ENCODE results near the gene NT5DC1. TPM values are rescaled to one million over a fixed set of nuclear protein-coding genes. Genes with fewer than 3 reads are reported as not detected.

Gene NT5DC1
- polyA plus RNA-seq, 1 donor from 2014 or later: 1.3 TPM

GRCh38 chr6:116111552-116112528 lies 11.2 kb downstream of the NT5DC1 start:
- no peaks in the 10 kb centered on the region for H3K9me2 ChIP-seq (ENCODE audit: insufficient read depth, low read length)
- H4K20me1 ChIP-seq (ENCODE audit: insufficient read depth): no peaks in the 10 kb centered on the region
- H3F3A ChIP-seq (ENCODE audit: insufficient read depth, low read length, poor library complexity, severe bottlenecking): no peaks in the 10 kb centered on the region
- H3K27ac ChIP-seq (ENCODE audit: low read length): no peak overlapping the region
- H3K27me3 ChIP-seq (ENCODE audit: insufficient read depth, low read depth, low read length): no peaks in the 10 kb centered on the region
- no peak overlapping the region for H2AFZ ChIP-seq (ENCODE audit: low read depth, low read length)
- no peak overlapping the region for H3K4me3 ChIP-seq (ENCODE audit: low read length)
- H3K79me2 ChIP-seq (replicated peaks; ENCODE audit: insufficient read depth, low read length): no peaks in the 10 kb centered on the region
- H3K36me3 ChIP-seq (ENCODE audit: insufficient read depth, low read length): no peaks in the 10 kb centered on the region
- no peaks in the 10 kb centered on the region for H3K9me3 ChIP-seq (ENCODE audit: low read length)
- no peak overlapping the region for H3K9ac ChIP-seq (ENCODE audit: low read length)
- H3K4me2 ChIP-seq (ENCODE audit: low read length): no peak overlapping the region
- TF ChIP-seq EZH2 (IDR thresholded peaks at IDR 0.05; ENCODE audit: borderline replicate concordance, insufficient read depth, low read length, poor library complexity, severe bottlenecking): no peak
- no peak for TF ChIP-seq RAD21 (conservative IDR thresholded peaks at IDR 0.05)
- no peak for TF ChIP-seq POLR2AphosphoS5 (IDR thresholded peaks at IDR 0.05)
- no peak for TF ChIP-seq MXI1 (conservative IDR thresholded peaks at IDR 0.05; ENCODE audit: poor library complexity, severe bottlenecking)
- no peak for TF ChIP-seq EP300 (conservative IDR thresholded peaks at IDR 0.05; ENCODE audit: poor library complexity, severe bottlenecking)
- no peak for TF ChIP-seq REST (IDR thresholded peaks at IDR 0.05; ENCODE audit: borderline replicate concordance)
- no peak for TF ChIP-seq CTCF (IDR thresholded peaks at IDR 0.05; ENCODE audit: poor library complexity, severe bottlenecking)
- TF ChIP-seq TAF1 (IDR thresholded peaks at IDR 0.05; ENCODE audit: low read depth): no peak
- no peak for TF ChIP-seq SMC3 (conservative IDR thresholded peaks at IDR 0.05; ENCODE audit: poor library complexity)

- Histone ChIP-seq H3K9me2 (ENCODE audit: insufficient read depth, low read length) (no peaks in the 10 kb centered on the region), H3K79me2 (replicated peaks; ENCODE audit: insufficient read depth, low read length) (no peaks in the 10 kb centered on the region), H3K9ac (ENCODE audit: low read length) (no peak overlapping the region), H3K27me3 (ENCODE audit: insufficient read depth, low read depth, low read length) (no peaks in the 10 kb centered on the region), H3K27ac (ENCODE audit: low read length) (no peak overlapping the region), H3K4me2 (ENCODE audit: low read length) (no peak overlapping the region), H4K20me1 (ENCODE audit: insufficient read depth) (no peaks in the 10 kb centered on the region), H3K36me3 (ENCODE audit: insufficient read depth, low read length) (no peaks in the 10 kb centered on the region), H3F3A (ENCODE audit: insufficient read depth, low read length, poor library complexity, severe bottlenecking) (no peaks in the 10 kb centered on the region), H3K9me3 (ENCODE audit: low read length) (no peaks in the 10 kb centered on the region), H3K4me3 (ENCODE audit: low read length) (no peak overlapping the region), H2AFZ (ENCODE audit: low read depth, low read length) (no peak overlapping the region)
- TF ChIP-seq CTCF (IDR thresholded peaks at IDR 0.05; ENCODE audit: poor library complexity, severe bottlenecking): no peak
Observed at GRCh38 chr6:116113386-116113785, 12.7 kb downstream of the NT5DC1 start.
